ENCODE measurements around the gene SYPL2.

DNA sequence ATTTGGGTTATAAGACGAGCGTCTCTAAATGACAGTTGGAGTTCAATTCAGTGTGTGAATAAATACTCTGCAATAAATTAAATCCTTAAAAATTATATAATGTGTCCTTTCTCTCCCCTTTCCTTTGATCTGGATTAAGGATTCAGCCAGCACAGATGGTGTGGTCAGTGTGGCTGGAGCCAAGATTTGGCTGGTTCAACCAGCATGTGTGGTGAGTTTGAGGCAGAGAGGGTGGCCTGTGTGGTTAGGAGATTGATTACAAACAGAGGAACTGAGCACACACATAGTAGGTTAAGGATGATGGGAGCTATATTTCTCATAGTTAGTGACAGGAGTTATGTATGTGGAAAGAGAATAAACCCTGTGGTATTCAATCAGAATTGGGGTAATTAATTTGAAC lies 57.4 kb downstream of the SYPL2 start:
- TF ChIP-seq EZH2phosphoT487 (IDR thresholded peaks at IDR 0.05; ENCODE audit: borderline replicate concordance, low read length) (no peak), EZH2 (IDR thresholded peaks at IDR 0.05; ENCODE audit: low read length, unreplicated experiment) (no peak)

Measured in PC-3 (cell line).